ENCODE results near the gene SLC9A9. TPM values are rescaled to one million over a fixed set of nuclear protein-coding genes. Genes with fewer than 3 reads are reported as not detected.

SLC9A9 gene
- total and polyA plus RNA-seq, 10 of the 15 experiments (the other 5 are each of a cell fraction or from before 2014, with no cell fraction given) = 3.5 to 14.2 (median 9.3) TPM

GRCh38 chr3:143786219-143787191 lies 61.8 kb downstream of the SLC9A9 start:
- Histone ChIP-seq H3K9me3 (replicated peaks; ENCODE audit: control insufficient read depth, insufficient read depth, low read length) (no peaks in the 10 kb centered on the region; the same call in 2 of the 3 replicates), H3K27me3 (replicated peaks in 1 of 2; ENCODE audit: control insufficient read depth in 2 of 2, insufficient read depth in 2 of 2, low read length in 1 of 2) (no peaks in the 10 kb centered on the region), H3K9ac (ENCODE audit: control insufficient read depth, insufficient read depth, low read length) (no peak overlapping the region), H3K27ac (ENCODE audit: control insufficient read depth, insufficient read depth) (no peak overlapping the region), H4K20me1 (ENCODE audit: control insufficient read depth, insufficient read depth) (no peaks in the 10 kb centered on the region), H3K4me3 (no peak overlapping the region), H3K4me1 (ENCODE audit: control insufficient read depth, insufficient read depth, low read length) (no peaks in the 10 kb centered on the region), H3K79me2 (ENCODE audit: control insufficient read depth, insufficient read depth, low read length) (no peaks in the 10 kb centered on the region), H2AFZ (ENCODE audit: control insufficient read depth, low read depth, low read length) (no peak overlapping the region), H3K4me2 (ENCODE audit: control insufficient read depth, insufficient read depth) (no peak overlapping the region), H3K36me3 (ENCODE audit: control insufficient read depth in 2 of 2, insufficient read depth in 2 of 2, low read length in 1 of 2) (no peaks in the 10 kb centered on the region)
- ChIA-PET RAD21 (ENCODE audit: unreplicated experiment) (no interaction called here), CTCF (no interaction called here), SMC1A (ENCODE audit: uncharacterized antibody, unreplicated experiment) (interaction anchor here (1.1 kb wide), 1 partner anchor 12 kb away, joined by 3 read pairs; no protein-coding TSS in a partner anchor), POLR2A (no interaction called here)
- intact Hi-C loops (cut with micrococcal nuclease; ENCODE audit: unreplicated experiment) (no loop called here), in situ Hi-C loops (cut with MboI) (no loop called here)
- TF ChIP-seq TBL1XR1 (IDR thresholded peaks at IDR 0.05; ENCODE audit: low read depth, low read length) (no peak), PKNOX1 (IDR thresholded peaks at IDR 0.05) (peak; percentile 50; the same call in 1 of the 2 replicates)
- ATAC-seq (no peak; the same call in 2 of the 3 replicates), FAIRE-seq (no peak), DNase-seq (ENCODE audit: low read depth, low spot score) (no peak)
- BruUV-seq (replicated peaks) = no TSS peak
- 52% methylated on average over 9 of the region's 9 CpGs for WGBS (ENCODE audit: insufficient coverage, insufficient replicate concordance, low lambda C conversion rate, missing lambda C conversion rate)

DNA sequence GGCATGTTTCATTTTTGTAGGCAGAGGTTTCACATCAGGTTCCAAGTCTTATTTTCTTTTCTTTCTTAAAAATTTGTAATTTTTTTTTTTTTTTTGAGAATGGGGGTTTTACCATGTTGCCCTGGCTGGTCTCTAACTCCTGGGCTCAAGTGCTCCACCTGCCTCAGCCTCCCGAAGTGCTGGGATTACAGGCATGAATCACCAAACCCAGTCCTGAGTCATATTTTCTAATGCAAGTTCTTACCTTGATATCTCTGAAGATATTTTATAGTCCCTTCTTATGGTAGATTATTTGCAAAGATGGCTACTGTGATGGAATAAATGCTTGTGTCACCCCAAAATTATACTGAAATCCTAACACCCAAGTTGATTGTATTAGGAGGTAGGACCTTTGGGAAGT lies 63.8 kb downstream of the SLC9A9 start:
- Histone ChIP-seq H3K27me3 (replicated peaks in 1 of 2; ENCODE audit: control insufficient read depth in 2 of 2, insufficient read depth in 2 of 2, low read length in 1 of 2) (no peaks in the 10 kb centered on the region), H3K27ac (ENCODE audit: control insufficient read depth, insufficient read depth) (no peak overlapping the region), H3K4me3 (no peak overlapping the region), H3K79me2 (ENCODE audit: control insufficient read depth, insufficient read depth, low read length) (no peaks in the 10 kb centered on the region), H3K36me3 (ENCODE audit: control insufficient read depth in 2 of 2, insufficient read depth in 2 of 2, low read length in 1 of 2) (no peaks in the 10 kb centered on the region), H3K9ac (ENCODE audit: control insufficient read depth, insufficient read depth, low read length) (no peak overlapping the region), H3K4me1 (ENCODE audit: control insufficient read depth, insufficient read depth, low read length) (no peaks in the 10 kb centered on the region), H3K4me2 (ENCODE audit: control insufficient read depth, insufficient read depth) (no peak overlapping the region), H4K20me1 (ENCODE audit: control insufficient read depth, insufficient read depth) (no peaks in the 10 kb centered on the region), H2AFZ (ENCODE audit: control insufficient read depth, low read depth, low read length) (no peak overlapping the region), H3K9me3 (replicated peaks; ENCODE audit: control insufficient read depth, insufficient read depth, low read length) (no peaks in the 10 kb centered on the region; the same call in 2 of the 3 replicates)
- CTCF ChIA-PET = interaction anchor here (0.9 kb wide), 1 partner anchor 12 kb away, joined by 3 read pairs; no protein-coding TSS in a partner anchor
- SMC1A ChIA-PET (ENCODE audit: uncharacterized antibody, unreplicated experiment) = interaction anchor here (1.3 kb wide), 1 partner anchor 7 kb away, joined by 4 read pairs; no protein-coding TSS in a partner anchor
- FAIRE-seq (no peak), DNase-seq (ENCODE audit: low read depth, low spot score) (no peak), ATAC-seq (no peak)
- BruUV-seq (replicated peaks) = no TSS peak
- 100% methylated on average over 1 of the region's 1 CpG for WGBS (ENCODE audit: insufficient coverage, insufficient replicate concordance, low lambda C conversion rate, missing lambda C conversion rate)
- no peak for TF ChIP-seq ZNF622 (IDR thresholded peaks at IDR 0.05)
- in situ Hi-C loops (cut with MboI) = no loop called here
- intact Hi-C loops (cut with micrococcal nuclease; ENCODE audit: unreplicated experiment) = no loop called here
- RAD21 ChIA-PET (ENCODE audit: unreplicated experiment) = no interaction called here
- POLR2A ChIA-PET = no interaction called here
